H9 (cell line): ENCODE measurements around the gene GATA2. TPM values are rescaled to one million over a fixed set of nuclear protein-coding genes. Genes with fewer than 3 reads are reported as not detected.

Source experiments
- DNase-seq: peaks from one replicate; pipeline ENCODE4 v3.0.0-alpha.2; 2017
- H2AFZ ChIP-seq: one replicate; pipeline ENCODE4 v1.6.1; 2013; ENCODE audit warnings: mild to moderate bottlenecking, low read length, control low read depth, moderate library complexity
- H2AK5ac ChIP-seq: 2 replicates; pipeline ENCODE4 v1.6.1; 2013; ENCODE audit warnings: low read length, control low read depth, mixed read lengths; ENCODE audit not compliant: insufficient read length
- H2BK120ac ChIP-seq: one replicate; pipeline ENCODE4 v1.6.1; 2013; ENCODE audit warnings: low read depth, mild to moderate bottlenecking, low read length, control low read depth, inconsistent platforms; ENCODE audit not compliant: poor library complexity, severe bottlenecking
- H2BK12ac ChIP-seq: 2 replicates; pipeline ENCODE4 v1.6.1; 2013; ENCODE audit warnings: low read length, control low read depth, mixed read lengths, low read depth; ENCODE audit not compliant: insufficient read length
- H2BK15ac ChIP-seq: 2 replicates; pipeline ENCODE4 v1.6.1; 2013; ENCODE audit warnings: low read depth, low read length, control low read depth
- H2BK20ac ChIP-seq: one replicate; pipeline ENCODE4 v1.6.1; 2013; ENCODE audit warnings: low read depth, mild to moderate bottlenecking, low read length, control low read depth, inconsistent platforms; ENCODE audit not compliant: poor library complexity, severe bottlenecking
- H2BK5ac ChIP-seq: 2 replicates; pipeline ENCODE4 v1.6.1; 2013; ENCODE audit warnings: low read length, control low read depth, mixed read lengths; ENCODE audit not compliant: insufficient read length
- H3K14ac ChIP-seq: 2 replicates; pipeline ENCODE4 v1.6.1; 2013; ENCODE audit warnings: low read length, control low read depth; ENCODE audit not compliant: insufficient read depth
- H3K18ac ChIP-seq: 2 replicates; pipeline ENCODE4 v1.6.1; 2013; ENCODE audit warnings: low read depth, mild to moderate bottlenecking, mixed read lengths, low read length, control low read depth; ENCODE audit not compliant: insufficient read length
- H3K23ac ChIP-seq: 2 replicates; pipeline ENCODE4 v1.6.1; 2013; ENCODE audit warnings: low read length, control low read depth, mixed read lengths, low read depth; ENCODE audit not compliant: insufficient read length
- H3K23me2 ChIP-seq: 2 replicates; pipeline ENCODE4 v1.6.1; 2013; ENCODE audit warnings: low read depth, mild to moderate bottlenecking, mixed read lengths, low read length, control low read depth; ENCODE audit not compliant: insufficient read length, poor library complexity, severe bottlenecking
- H3K27ac ChIP-seq: 2 replicates; pipeline ENCODE4 v1.5.1; 2013; ENCODE audit warnings: low read length, control low read depth, mixed read lengths, low read depth; ENCODE audit not compliant: insufficient read length
- H3K27me3 ChIP-seq: 2 replicates; pipeline ENCODE4 v1.6.1; 2013; ENCODE audit warnings: low read length, control low read depth, inconsistent platforms; ENCODE audit not compliant: insufficient read depth
- H3K4ac ChIP-seq: 2 replicates; pipeline ENCODE4 v1.6.1; 2013; ENCODE audit warnings: low read depth, mild to moderate bottlenecking, control low read depth, inconsistent platforms, low read length, moderate library complexity
- H3K4me1 ChIP-seq: 2 replicates; pipeline ENCODE4 v1.6.1; 2013; ENCODE audit warnings: low read length, control low read depth, inconsistent platforms; ENCODE audit not compliant: insufficient read depth
- H3K4me2 ChIP-seq: 2 replicates; pipeline ENCODE4 v1.6.1; 2013; ENCODE audit warnings: low read length, control low read depth, mixed read lengths; ENCODE audit not compliant: insufficient read length, insufficient read depth
- H3K56ac ChIP-seq: 2 replicates; pipeline ENCODE4 v1.6.1; 2013; ENCODE audit warnings: low read depth, mild to moderate bottlenecking, mixed read lengths, low read length, control low read depth; ENCODE audit not compliant: insufficient read length
- H3K79me1 ChIP-seq: 2 replicates; pipeline ENCODE4 v1.6.1; 2013; ENCODE audit warnings: low read depth, mild to moderate bottlenecking, moderate library complexity, low read length, control low read depth, inconsistent platforms; ENCODE audit not compliant: insufficient read depth, poor library complexity, severe bottlenecking
- H3K79me2 ChIP-seq: 2 replicates; pipeline ENCODE4 v1.6.1; 2013; ENCODE audit warnings: low read length, control low read depth, inconsistent platforms; ENCODE audit not compliant: insufficient read depth
- H3K9ac ChIP-seq: 2 replicates; pipeline ENCODE4 v1.6.1; 2013; ENCODE audit warnings: low read length, control low read depth, mixed read lengths; ENCODE audit not compliant: insufficient read length; ENCODE audit errors: extremely low read depth
- H3K9me3 ChIP-seq: one replicate; pipeline ENCODE4 v1.6.1; 2013; ENCODE audit warnings: low read depth, low read length, inconsistent platforms; ENCODE audit not compliant: control insufficient read depth
- H3T11ph ChIP-seq: one replicate; pipeline ENCODE4 v1.6.1; 2013; ENCODE audit warnings: mild to moderate bottlenecking, low read length, control low read depth, inconsistent platforms
- H4K20me1 ChIP-seq: one replicate; pipeline ENCODE4 v1.6.1; 2013; ENCODE audit not compliant: control insufficient read depth, insufficient read length, insufficient read depth
- H4K5ac ChIP-seq: 2 replicates; pipeline ENCODE4 v1.6.1; 2013; ENCODE audit warnings: low read depth, mild to moderate bottlenecking, mixed read lengths, low read length, control low read depth; ENCODE audit not compliant: insufficient read length
- H4K8ac ChIP-seq: replicated peaks from 2 replicates; pipeline ENCODE4 v1.6.1; 2013; ENCODE audit warnings: low read length, control low read depth, mixed read lengths, low read depth; ENCODE audit not compliant: insufficient read length
- H4K91ac ChIP-seq: 2 replicates; pipeline ENCODE4 v1.6.1; 2013; ENCODE audit warnings: low read depth, mild to moderate bottlenecking, moderate library complexity, mixed read lengths, low read length, control low read depth; ENCODE audit not compliant: insufficient read length
- H3K27ac Mint-ChIP-seq, 3 experiments: 2 replicates in 2 of 3; 3 replicates in 1 of 3; pipeline ENCODE4 v1.8.0; 2020 to 2021; ENCODE audit warnings: mixed read lengths in 3 of 3, mild to moderate bottlenecking in 1 of 3, moderate library complexity in 1 of 3
- H3K27me3 Mint-ChIP-seq: 2 replicates; pipeline ENCODE4 v1.8.0; 2021; ENCODE audit warnings: low read depth, mild to moderate bottlenecking, moderate library complexity, mixed read lengths
- H3K36me3 Mint-ChIP-seq, 3 experiments: 2 replicates in 2 of 3; 3 replicates in 1 of 3; pipeline ENCODE4 v1.8.0; 2020 to 2021; ENCODE audit warnings: low read depth in 3 of 3, mixed read lengths in 3 of 3; ENCODE audit not compliant: insufficient read depth in 1 of 3
- H3K4me1 Mint-ChIP-seq, 2 experiments: 2 replicates each; pipeline ENCODE4 v1.8.0; 2020; ENCODE audit warnings: mixed read lengths in 2 of 2
- H3K4me3 Mint-ChIP-seq, 2 experiments: 2 replicates in 1 of 2; 3 replicates in 1 of 2; pipeline ENCODE4 v1.8.0; 2020 to 2021; ENCODE audit warnings: mild to moderate bottlenecking in 2 of 2, mixed read lengths in 2 of 2, moderate library complexity in 1 of 2
- H3K9me3 Mint-ChIP-seq, 2 experiments: 2 replicates in 1 of 2; 3 replicates in 1 of 2; pipeline ENCODE4 v1.8.0; 2020; ENCODE audit warnings: mild to moderate bottlenecking in 2 of 2, mixed read lengths in 2 of 2, moderate library complexity in 1 of 2
- CTCF ChIP-seq: fragments of 200-600 bp; sonication (generic); conservative IDR thresholded peaks from 3 replicates; pipeline ENCODE4 v1.8.0; 2021; ENCODE audit warnings: antibody characterized with exemption, mild to moderate bottlenecking
- WGBS: extraction: QIAGEN DNeasy Blood & Tissue Kit; methylation state at CpG from one replicate; pipeline ENCODE4 v1.1.7; 2013; ENCODE audit warnings: missing lambda C conversion rate, low lambda C conversion rate, mixed read lengths; ENCODE audit not compliant: insufficient read length; ENCODE audit errors: extremely low coverage; 5-methylcytosine and 5-hydroxymethylcytosine counted together
- total RNA-seq: library from RNA; stranded (reverse); gene quantifications from 2 replicates; pipeline ENCODE4 v1.2.1, GENCODE V29; 2021

Gene GATA2
- total RNA-seq, 1 experiment from 2014 or later, result 1.9 TPM

- Histone ChIP-seq H4K8ac (no peak overlapping the region), H3K9ac (no peak overlapping the region), H4K5ac (no peak overlapping the region), H3K23ac (no peak overlapping the region), H3K27me3 (no peaks in the 10 kb centered on the region), H3K18ac (no peak overlapping the region), H3K79me2 (no peaks in the 10 kb centered on the region), H4K91ac (no peak overlapping the region), H3K4me1 (no peaks in the 10 kb centered on the region), H3K4ac (no peak overlapping the region), H3T11ph (no peak overlapping the region), H3K4me2 (no peak overlapping the region), H2BK20ac (no peak overlapping the region), H3K14ac (peak overlapping the region; percentile 65), H2BK5ac (no peak overlapping the region), H3K27ac (no peak overlapping the region), H2BK120ac (no peak overlapping the region), H3K9me3 (no peaks in the 10 kb centered on the region), H2BK15ac (no peak overlapping the region), H3K56ac (no peak overlapping the region), H3K23me2 (no peaks in the 10 kb centered on the region), H2AK5ac (no peak overlapping the region), H4K20me1 (no peaks in the 10 kb centered on the region), H3K79me1 (no peaks in the 10 kb centered on the region), H2BK12ac (no peak overlapping the region), H2AFZ (no peak overlapping the region)
- no peak for TF ChIP-seq CTCF
- H3K4me1 Mint-ChIP-seq, result peaks cover 0 to 6% of the 10 kb centered on the region in 2 experiments; a peak in 1 of 4 replicates
- no peaks in the 10 kb centered on the region for H3K36me3 Mint-ChIP-seq
- no peak overlapping the region for H3K4me3 Mint-ChIP-seq
- H3K27ac Mint-ChIP-seq, result no peak overlapping the region
- WGBS, result no CpG with 5 or more reads among the region's 27 CpGs
- peaks cover 70% of the 10 kb centered on the region for H3K27me3 Mint-ChIP-seq
- DNase-seq, result no peak
- peaks cover 0 to 2% of the 10 kb centered on the region in 2 experiments; a peak in 2 of 5 replicates for H3K9me3 Mint-ChIP-seq
Measured at GRCh38 chr3:128456776-128457715, 36.0 kb downstream of the GATA2 start.
